ENCODE measurements around the gene AGAP1.

AGAP1 gene

DNA sequence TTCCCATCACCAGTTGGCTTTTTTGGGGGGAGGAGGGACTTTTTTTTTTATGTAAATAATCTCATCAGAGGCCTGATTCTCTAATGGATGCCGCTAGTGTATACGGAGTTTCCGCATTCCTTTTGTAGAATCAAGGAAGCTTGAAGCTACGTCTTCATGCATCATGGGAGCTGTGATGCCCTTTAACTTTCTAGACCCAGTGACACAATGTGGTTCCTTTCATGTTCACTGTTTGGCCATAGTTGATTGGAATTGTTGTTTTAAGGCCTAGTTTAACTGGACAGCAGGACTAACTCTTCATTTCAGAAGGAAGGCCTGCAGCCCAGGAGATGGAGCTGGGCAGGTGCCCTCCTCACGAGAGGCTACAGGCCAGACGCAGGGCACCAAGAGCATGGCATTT, 287.9 kb downstream of the AGAP1 start:
- DNase-seq, result no peak

DNA sequence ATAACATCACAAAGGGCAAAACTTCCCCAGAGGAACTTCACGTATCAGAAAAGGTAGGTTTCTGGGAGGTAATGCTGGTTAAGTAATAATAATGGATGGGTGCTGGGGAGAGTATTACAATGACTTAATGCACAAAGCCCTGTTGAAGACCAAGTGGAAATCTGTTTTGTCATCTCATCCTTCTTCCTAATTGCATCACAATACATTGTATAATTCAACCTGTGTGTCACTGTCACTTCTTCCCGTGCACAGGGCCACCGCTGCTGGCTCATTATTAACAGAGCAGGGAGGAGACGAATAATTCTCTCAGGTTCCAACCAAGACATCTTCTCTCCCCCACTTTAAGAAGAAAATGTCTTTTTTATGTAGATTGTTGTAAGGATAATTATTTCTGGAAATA, 290.9 kb downstream of the AGAP1 start:
- no peak for DNase-seq

DNA sequence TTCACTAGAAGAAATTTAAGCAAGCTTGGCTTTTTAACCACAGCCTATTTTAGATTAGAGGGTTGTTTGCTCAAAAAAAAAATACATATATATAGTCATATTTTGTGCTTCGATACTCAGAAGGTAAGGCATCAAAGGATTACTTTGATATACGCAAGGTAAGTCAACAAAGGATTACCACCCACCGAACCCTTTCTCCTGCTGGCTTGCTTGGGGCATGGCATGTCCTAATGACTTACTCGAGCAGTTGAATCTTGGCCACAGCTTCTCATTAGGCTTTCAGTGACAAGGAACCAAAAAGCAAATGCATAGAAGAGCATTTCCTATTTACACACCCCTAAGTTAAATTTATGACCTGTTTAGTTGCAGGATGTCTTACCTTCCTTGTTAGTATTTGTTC, 295.7 kb downstream of the AGAP1 start:
- DNase-seq, result no peak

DNA sequence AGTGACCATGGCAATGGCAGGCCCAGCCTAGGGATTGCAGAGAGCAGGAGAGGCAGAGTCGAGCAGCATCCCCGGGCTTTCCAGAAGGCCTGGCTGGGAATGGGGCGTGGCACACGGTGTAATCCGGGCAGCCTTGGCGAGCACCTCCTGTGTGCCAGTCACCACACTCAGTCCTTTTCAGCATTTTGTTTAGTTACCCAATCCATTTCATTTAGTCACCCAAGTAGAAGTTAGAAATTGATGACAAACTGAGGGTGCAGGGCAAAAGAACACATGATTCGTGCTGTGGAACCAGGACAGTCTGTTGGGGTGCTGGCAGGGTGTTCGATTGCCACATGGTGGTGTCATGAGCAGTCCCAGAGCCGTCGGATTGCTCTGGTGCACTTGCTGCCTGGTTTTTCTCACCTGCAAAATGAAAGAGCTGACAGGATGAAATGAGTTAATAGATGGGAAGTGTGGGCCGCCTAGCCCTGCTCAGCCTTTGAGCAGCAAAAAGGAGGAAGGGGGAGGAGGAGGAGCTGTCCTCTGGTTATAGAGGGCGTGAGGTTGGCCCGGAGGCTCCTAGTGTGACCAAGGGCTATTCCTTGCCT, 299.4 kb downstream of the AGAP1 start:
- no peak for DNase-seq

DNA sequence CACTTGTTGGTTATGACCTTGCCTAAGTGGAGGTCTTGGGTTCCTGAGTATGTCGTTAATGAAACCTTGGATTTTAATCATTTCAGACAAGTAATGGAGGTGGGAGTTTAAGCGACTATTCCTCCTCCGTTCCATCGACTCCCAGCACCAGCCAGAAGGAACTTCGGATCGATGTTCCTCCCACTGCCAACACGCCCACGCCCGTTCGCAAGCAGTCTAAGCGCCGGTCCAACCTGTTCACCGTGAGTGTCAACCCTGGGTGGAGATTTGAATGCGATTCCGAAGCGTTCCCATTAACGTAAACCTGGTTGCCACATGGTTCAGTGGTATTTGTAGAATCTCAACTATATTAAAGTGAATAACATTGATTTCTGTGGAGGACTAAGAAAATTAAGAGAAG, 305.4 kb downstream of the AGAP1 start:
- DNase-seq, result no peak

DNA sequence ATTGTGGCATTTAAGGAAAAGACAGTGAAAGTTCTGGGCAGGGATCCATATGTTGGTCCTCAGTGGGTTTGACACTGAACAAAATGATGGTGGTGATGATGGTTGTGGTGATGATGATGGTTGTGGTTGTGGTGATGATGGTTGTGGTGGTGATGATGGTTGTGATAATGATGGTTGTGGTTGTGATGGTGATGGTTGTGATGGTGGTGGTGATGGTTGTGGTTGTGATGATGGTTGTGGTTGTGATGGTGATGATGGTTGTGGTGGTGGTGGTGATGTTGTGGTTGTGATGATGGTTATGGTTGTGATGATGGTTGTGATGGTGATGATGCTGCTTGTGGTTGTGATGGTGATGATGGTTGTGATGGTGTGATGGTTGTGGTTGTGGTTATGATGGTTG, 308.7 kb downstream of the AGAP1 start:
- DNase-seq, result no peak

DNA sequence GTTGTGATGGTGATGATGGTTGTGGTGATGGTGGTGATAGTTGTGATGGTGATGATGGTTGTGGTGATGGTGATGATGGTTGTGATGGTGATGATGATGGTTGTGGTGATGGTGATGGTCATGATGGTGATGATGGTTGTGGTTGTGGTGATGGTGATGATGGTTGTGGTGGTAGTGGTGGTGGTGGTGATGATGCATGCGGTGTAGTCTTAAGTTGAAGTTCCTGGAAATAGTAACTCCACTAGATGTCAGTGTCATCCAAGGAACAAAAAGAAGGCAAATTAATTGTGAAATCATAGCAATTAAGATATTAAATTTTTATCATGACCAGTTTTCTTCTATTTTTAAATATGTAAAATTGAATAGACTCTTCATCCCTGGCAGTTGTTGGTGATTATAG, 309.2 kb downstream of the AGAP1 start:
- DNase-seq, result no peak

DNA sequence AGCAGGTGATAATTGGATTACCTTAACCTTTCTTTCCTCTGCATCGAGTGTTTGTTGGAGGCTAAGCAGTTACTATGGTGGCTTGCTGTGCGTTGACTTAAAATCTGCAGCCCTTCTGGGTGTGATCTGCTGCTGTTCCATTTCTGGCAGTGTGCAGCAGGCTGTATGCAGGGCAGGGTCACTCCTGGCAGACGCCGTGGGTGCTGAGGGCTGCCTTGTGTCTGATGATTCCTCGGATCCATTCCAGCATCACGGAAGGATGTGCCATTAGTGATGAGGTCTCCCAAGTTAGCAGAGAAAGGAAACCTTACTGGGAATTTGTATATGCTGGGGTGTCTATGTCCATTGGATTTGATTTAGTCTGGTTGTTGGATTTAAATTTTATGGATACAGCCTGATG, 310.8 kb downstream of the AGAP1 start:
- DNase-seq, result no peak

DNA sequence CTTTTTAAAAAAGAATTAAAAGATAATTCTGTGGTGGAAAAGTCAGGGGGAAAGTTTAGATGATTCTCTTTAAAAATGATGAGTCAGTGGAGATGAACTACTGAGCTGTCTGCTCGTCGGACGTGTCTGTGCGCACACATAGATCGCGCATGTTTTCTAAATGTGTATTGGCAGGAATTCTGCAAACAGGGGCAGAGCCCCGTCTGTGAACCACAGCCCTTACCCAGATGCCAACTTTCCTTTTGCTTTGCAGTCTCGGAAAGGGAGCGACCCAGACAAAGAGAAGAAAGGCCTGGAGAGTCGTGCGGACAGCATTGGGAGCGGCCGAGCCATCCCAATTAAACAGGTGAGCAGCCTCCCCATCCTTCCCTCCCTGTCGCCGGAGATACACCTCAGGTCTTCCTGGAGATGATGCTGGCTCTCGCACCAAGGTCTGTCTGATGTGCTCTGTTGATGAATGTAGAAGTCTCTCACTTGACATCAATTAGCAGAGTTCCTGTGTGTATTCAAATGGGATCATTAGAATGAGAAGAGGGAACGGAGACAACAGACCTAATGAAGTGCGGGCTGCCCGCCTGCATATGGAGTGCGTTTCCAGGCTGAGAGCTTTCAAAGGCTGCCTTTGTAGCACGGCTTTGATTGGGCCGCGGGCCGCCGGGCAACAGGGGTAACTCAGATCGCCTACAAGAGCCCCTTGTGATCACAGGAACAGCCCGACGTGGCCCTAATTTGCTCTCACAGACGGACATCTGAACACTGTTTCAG, 313.3 kb downstream of the AGAP1 start:
- DNase-seq, result no peak

DNA sequence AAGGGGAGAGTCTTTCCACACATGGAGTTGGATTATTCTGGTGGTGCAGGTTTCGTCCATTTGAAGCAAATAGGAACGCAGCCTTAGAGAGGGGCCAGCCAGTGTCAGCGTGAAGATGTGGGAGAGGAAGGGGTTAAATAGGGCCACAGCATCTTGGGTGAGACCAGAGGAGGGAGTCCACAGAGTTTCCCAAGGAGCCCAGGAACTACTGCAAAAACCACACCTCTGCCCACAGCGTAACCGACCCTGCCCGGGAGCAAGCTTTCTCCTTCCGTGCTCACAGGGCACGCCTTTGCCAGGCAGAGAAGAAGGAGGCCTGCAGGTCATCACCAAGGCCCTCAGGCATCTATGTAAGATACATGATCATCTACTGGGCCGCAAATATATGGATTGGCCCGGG, 314.5 kb downstream of the AGAP1 start:
- DNase-seq, result no peak

DNA sequence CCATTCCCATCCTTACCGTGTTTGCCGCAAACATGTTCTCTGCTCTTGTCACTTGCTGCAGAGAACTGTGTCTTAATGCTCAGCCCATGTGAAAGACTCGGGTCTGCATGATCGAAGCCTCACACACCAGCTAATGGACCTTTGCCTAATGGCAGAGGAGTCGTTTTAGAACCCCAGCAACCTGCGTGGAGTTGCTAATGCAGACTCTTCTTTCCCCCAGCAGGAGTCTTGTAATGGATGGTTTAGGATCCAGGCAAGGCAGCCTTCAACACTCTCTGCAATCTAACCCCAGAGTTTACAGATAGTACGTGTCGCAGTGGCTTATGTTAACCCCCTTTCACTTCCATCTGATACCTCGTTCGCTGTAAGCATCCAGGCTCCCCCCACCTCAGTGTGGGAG, 316.4 kb downstream of the AGAP1 start:
- no peak for DNase-seq

DNA sequence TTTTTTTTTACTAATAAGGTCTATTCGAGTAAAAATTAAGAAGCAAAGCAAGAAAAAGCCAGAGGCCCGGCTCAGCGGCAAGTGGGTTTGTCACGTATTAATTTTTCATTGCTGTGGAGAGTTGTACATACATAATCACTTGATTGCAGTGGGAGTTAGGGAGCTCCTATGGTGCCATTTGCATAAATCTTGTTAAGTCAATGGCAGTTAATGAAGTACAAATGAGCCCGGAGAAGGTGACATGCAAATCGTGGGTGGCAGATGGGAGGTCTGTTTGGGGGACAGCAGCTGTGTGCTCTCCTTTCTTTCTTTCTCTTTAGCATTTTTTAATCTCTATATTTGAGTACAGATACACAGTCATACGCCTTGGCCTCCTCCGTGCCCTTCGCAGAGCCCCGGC, 317.0 kb downstream of the AGAP1 start:
- DNase-seq, result no peak

DNA sequence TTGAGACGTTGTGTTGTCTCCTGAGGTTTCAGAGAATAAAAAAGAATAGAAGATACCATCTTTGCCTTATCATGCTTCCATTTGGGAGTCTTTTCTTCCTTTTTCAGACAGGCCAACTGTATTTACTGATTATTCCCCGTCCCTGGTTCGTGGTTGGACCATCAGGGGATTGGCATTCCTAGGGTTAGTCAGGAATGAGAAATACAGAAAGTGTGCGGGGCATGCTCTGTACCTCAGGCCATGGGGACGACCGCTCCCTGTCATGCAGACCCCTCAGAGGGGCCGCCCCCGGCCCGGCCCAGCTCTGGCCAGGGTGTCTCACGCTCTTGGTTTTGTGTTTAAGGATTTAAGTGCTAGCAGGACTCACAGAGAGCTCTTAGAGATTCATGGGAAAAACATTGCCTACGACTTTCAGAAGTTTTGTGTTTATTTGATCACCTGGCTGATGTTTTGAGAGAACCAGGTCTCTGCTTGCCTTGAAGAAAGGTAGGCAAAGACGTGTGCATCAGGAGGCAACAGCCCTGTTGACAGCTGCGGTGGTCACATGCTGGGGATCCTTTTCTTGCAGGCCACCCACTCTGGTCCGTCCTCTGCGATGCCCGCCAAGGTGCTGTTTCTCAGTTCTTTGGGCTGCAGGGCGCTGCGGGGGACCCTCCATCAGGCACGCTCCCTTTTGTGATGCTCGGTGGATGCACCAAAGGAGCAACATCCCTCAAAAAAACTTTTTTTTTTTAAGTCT, 317.8 kb downstream of the AGAP1 start:
- DNase-seq, result no peak

DNA sequence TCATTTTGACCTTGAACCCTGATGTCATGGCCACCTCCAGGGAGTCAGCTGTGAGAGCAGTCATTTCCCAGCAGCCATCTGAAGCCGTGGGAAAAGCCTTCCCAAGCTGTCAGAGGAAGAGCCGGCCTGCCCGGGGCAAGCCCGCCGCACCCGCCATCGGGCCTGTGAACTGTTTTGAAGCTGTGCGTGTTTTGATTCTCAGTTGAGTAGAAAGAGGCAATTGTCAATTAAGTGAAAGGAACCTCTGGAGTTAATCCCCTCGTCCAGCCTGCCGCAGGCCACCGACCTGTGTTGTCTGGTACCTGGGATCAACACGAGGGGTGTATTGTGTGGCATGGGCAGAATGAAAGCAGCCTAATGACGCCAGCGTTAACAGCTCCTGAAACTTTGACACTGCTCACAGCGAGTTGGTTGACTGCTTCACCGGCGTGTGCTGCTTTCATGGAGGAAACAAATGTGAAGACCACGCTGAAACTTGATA, 318.4 kb downstream of the AGAP1 start:
- DNase-seq, result no peak

DNA sequence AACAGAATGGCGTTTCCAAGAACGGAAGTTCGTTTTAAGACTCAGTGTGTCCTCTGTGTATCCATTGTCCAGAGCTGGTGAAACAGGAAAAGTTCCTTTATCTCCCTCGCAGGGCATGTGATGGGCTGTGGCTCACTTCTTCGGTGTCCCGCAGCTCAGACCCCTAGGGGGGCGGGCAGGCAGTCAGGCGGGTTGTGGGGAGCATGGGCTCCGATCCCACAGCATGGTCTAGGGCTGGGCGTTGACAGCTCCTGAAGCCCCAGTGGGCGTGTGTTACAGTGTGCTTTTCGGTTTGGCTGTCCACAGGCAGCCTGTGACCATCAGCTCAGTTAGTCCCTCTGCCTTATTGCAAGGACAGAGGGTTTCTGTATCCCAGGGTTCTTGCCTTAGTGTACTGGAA, 319.6 kb downstream of the AGAP1 start:
- no peak for DNase-seq

DNA sequence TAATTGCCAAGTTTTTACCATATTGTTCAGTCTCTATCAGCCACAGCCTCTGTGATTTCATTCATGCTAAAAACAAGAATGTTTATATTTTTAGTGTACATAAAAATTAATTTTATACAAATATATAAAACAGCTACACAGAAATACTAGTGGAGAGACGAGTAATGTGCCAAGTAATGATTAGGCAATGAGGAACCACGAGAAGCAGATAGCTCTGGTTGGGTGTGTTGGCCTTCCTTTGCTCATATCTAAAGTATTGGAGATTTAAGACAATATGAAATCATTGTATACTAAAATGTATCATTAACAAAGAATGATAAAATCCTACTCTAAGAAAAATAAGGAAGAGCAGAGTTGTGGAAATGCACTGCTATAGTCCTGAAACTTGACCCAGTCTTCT, 326.7 kb downstream of the AGAP1 start:
- DNase-seq, result no peak

DNA sequence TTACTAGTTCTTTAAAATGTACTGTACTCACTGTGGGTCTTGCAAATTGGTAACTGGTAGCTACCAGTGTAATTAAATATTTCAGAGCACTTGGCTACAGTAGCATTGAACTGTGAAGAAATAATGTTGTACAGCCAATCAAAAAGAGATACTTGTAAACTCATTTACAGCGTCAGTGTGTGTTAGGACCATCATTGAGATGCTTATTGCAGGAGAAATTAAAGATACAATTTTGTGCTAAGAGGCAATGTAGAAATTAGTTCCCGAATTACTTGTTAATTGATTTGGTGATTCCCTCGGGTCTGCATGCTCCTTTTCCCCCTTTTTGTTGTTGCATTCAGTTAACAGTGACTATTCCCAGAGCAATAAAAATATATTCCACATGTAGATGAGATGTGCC, 330.5 kb downstream of the AGAP1 start:
- DNase-seq, result no peak

DNA sequence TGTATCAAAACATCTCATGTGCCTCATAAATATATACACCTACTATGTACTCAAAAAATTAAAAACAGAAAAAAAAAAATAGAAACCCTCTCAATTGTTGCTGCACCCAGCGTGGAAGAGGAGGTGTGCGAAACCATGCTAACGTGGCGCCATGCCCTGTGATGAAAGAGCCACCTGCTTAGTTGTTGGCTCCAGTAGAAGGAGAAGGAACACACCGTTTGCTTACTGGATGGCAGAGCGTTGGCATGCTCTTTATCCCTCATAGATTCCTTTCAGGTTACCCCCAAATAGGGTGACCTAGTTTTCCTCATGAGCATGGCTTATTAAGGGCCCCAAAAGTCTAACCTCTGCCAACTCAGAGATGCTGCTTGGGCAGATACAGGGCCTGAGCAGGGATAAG, 332.1 kb downstream of the AGAP1 start:
- DNase-seq, result no peak

DNA sequence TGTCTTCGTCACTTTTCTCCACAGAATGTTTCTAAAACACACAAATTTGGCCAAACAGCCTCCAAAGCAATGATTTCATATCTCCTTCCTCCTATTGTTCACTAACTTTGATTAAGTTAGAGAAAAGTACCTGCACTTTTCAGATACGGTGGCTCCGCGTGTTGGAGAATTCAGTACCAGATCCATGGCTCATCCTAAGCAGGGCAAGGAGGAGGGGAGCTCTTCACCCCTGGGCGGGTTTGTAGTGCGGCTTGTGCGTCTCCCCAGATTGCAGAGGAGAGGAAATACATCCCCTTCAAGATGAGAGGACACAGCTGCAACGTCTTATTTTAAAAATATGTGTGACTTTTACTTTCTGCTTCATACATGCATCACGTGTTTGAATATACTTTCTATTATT, 333.0 kb downstream of the AGAP1 start:
- DNase-seq, result no peak

DNA sequence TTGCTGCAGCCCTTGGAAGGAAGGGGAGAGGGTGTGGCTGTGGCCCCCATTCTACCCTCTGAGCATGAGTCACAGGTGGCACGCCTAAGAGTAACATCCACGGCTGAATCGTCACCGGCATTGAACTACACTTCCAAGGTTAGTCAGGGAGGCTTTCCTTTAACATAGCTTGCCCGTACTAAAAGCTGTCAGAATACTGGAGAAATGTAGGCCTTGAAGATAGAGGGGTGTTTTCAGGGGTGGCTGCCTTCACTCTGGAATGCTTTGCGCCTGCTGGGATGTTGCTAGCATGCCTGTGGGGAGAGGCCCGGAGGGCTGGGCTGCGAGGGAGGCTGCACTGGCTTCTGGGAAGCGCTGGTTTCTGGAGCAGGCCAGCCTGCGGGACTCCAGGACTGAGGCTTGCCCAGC, 333.7 kb downstream of the AGAP1 start:
- no peak for DNase-seq

DNA sequence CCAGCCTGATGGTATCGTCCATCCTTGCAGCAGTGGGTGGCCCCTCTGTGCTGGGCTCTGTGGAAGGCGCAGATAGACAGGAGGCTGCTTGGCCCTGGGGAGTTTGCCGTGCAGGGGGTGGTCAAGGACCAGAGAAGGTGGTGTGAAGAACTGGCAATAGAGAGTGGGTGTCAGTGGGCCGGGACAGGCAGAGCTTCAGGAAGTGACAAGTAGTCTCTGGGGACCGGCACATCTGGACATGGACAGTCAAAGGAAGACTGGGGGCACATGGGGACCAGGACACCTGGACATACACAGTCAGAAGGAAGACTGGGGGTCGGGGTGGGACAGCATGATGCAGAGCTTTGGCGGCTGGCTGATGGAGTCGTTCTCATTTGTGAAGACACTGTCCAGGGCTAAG, 335.9 kb downstream of the AGAP1 start:
- no peak for DNase-seq

DNA sequence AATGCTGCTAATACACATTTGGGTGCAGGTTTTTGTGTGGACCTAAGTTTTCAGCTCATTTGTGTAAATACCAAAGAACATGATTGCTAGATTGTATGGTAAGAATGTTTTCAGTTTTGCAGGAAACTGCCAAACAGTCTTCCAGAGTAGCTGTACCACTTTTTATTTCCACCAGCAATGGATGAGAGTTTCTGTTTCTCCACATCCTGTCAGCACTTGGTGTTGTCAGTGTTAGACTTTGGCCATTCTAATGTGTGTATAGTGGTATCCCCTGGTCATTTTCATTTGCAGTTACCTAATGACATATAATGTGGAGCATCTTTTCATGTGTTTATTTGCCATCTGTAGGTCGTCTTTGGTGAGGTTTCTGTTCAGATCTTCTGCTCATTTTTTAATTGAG, 337.9 kb downstream of the AGAP1 start:
- no peak for DNase-seq

DNA sequence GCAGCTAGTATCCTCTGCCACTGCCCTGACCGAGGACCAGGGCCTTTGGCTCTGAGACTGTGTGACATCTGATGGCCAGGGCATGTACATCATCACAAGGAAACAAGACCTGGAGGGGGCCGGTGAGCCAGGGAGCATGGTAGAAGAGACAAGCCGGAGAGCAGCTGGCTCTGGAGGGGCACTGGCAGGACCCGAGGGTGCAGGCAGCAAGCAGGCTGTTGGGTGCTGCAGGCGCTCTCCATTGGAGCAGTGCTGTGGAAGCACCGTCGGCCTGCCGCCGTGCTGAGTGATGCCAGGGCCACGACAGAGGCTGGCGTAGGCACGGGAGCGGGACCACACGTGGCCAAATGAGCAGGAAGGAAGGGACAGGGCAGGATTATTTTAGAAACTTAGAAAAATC, 339.1 kb downstream of the AGAP1 start:
- no peak for DNase-seq

DNA sequence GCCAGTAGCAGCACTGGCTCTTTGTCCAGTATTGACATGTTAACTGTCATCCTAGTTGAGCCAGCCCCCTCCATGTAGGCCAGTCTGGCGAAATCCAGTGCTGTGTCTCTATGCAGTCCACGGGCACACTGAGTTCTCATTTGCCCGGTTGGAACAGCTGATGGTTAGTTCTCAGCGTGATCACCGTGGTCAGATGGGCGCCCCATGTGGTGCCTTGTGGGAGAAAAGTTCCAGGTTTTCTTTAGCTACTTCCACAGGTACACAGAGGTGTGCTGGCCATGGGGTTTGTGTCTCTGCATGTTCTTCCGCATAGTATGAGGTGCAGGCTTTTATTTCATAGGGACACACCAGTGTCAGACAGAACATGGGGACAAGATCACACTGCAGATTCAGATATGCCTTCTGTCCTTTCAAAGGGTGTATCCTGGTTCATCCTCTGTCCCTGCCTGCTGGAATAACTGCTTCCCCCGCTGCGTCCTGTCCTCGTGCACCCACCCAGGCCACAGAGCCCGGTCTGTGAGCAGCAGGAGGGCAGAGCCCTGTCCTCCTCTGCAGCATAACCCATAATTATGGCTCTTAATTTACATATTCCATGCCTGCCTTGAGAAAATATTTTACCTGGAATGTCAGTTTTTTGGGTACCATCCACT, 340.3 kb downstream of the AGAP1 start:
- no peak for DNase-seq
